GM18867 (cell line): ENCODE data around the gene ACSF2.
"Not testable (repeated sequence)": the region's sequence is repeated elsewhere in the genome, so short reads cannot be mapped to it uniquely, and the experiment has no call there.

ENCODE experiments used
- ATAC-seq: cut with Tn5 transposase; IDR thresholded peaks from one replicate; pipeline ENCODE4 v1.9.1; 2021; ENCODE audit warnings: mild to moderate bottlenecking, moderate library complexity; ENCODE audit not compliant: unreplicated experiment

Gene ACSF2

DNA sequence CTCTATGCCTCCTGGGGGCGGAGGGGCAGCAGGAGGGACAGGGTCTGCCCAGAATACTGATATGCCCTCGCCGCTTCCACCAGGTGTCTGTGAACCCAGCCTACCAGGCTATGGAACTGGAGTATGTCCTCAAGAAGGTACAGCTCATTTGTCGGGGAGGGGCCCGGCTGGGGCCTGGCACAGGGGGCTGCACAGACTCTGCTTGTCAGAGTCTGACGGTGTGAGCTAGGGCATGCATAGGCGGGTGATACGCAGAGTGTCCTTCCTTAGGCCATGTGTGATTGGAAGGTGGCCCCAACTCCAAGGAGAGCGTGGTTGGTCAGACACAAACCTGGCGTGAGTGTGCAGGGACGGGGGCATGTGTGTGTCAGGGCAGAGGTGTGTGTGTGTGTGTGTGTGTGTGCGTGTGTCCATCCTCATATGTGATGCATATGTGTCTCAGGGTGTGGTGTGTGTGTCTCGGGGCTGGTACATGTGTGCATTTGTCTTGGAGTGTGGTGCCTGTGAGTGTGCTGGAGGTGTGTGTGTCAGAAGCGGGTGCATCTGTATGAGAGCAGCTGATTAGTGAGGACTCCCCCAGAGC is 35.6 kb downstream of the ACSF2 start:
- ATAC-seq: no peak

DNA sequence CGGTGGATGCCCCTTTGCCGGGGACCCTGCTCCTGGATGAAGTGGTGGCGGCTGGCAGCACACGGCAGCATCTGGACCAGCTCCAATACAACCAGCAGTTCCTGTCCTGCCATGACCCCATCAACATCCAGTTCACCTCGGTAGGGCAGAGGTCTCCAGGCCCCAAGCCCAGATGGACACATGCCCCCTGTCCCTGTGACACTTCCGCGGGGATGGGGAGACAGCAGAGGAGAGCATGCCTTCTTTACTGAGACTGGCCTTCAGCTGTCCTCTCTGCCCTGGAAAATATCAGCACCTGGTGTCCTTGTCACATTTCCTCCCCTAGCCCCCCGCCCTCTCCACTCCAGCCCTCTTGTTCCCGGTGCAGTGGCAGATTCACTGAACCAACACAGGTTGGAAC is 36.4 kb downstream of the ACSF2 start:
- no peak for ATAC-seq

DNA sequence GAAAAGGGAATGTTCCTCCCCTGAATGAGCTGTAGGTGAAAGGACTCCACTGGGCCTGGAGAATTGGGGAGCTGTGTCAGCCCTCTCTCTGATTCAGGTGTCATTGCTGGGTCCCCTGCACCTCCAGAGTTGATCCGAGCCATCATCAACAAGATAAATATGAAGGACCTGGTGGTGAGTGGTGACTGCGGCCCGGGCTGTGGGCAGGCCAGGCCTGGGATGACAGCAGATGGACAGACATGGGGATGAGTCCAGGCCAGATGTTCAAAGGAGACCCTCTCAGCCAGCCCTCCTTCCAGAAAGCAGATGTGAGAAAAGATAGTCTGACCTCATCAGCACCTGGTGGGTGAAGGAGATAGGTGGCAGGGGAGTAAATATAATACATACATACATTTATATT is 38.1 kb downstream of the ACSF2 start:
- ATAC-seq: no peak

DNA sequence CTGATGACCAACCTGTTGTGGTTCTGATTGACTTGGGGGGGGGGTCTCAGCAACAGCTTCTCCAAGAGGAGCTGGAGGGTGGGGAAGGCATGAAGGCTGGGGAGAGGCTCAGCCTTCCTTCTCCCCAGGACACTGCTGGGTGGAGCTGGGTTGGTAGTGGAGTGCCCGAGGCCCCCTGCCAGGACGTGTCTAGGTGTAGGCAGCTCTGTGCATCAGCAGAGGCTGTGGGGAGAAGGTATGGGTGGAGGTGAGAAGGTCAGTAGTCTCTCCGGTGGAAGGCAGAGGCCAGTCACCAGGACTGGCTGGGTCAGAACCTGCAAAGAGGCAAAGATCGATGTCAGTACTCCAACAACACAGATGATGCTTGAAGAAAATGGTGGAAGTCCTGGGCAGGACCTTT is 38.7 kb downstream of the ACSF2 start:
- ATAC-seq: no peak

DNA sequence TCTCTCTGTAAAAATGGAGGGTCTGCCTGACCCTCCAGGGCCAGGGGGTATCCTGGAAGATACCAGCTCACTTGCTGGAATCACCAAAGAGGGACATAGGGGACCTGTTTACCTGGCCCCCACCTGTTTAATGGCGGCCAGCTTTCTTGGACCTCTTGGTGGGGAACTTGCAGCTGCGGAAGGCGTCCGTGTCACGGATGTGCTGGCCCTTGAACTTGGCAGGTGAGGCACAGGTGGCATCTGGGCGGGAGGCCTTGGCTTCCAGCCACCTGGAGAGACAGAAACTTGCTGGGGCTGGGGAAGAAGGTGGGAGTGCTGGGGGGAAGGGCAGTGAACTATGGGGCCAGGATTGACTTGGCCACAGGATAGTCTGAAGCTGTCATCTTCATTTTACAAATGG is 39.2 kb downstream of the ACSF2 start:
- no peak for ATAC-seq

DNA sequence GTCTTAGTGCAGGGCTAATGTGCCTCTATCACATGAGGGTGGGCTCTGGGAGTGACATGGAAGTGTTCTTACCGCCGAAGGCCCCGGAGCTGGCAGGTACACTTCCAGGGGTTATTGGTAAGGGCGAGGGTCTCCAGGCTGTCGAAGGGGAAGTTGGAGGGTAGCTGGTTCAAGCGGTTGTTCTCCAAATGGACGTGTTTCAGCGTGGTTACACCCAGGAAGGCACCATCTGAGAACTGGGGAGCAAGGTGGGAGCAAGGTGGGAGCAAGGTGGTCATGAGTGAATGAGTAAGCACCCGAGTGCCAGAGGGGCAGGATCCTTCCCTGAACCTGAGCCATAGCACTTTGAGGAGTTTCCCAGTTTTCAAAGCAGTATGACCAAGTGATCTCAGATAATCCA is 39.6 kb downstream of the ACSF2 start:
- no peak for ATAC-seq

DNA sequence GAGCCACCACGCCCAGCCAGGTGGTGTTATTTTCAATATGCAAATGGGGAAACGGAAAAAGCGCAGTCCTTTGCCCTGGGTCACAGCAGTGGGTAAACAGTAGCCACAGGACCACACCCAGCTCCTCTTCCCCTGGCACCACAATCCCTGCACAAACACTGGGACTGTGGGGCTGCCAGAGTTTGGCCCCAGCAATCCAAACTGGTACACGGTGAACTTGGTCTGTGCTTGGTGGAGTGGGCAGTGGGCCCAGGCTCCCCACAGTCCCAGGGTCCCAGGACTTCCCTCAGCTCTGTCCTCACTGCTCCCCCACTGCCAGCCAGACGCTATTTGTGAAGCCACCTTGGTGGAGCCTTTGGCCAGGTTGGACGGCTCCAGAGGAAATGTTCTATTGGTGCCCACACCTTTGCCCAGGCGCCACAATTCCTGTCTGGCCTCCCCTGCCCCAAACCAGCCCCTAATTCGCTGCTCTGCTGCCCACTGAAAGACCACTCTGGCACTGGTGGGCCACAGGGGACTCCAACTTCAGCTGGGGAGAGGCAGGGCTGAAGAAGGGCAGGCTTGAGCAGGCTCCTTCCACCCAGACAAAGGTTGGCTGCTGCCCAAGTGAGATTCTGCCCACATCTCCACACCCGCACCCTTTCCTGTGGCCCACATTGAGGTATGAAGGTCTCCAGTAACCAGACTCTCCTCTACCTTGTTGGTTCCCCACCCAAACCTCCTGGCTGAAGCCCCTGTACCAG is 40.5 kb downstream of the ACSF2 start:
- no peak for ATAC-seq

DNA sequence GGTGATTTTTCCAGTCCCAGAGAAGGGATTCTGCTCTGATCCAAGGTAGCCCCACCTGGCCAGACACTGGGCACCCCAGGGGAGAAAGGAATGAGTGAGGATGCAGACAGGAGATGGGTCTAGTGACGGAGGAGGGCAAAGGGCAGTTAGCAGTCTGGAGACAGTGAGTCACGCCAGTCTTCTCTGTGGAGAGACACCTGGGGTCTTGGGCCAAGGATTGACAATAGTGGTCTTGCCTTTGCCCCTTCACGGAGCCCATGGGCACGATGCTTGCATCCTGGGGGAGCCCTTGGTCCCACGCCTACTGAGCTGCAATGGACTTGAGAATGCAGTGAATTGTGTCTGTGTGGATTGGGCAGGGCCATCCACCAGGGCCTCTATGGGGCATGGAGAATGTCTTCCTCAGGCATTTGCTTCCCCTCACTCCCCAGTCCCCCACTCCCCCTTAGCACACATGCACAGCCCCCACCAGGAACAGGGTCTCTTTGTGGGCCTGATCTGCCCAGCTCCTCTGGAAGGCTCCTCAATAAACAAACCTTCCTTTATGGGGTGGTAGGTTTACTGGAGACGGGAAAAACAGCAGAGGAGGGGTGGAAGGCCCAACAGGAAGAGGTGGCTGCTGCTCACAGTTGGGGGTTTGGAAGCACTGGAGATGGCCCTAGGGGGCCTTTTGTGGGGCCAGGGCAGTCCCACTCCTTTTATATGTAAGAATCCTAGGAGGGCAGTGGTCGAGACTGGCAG is 41.3 kb downstream of the ACSF2 start:
- no peak for ATAC-seq

DNA sequence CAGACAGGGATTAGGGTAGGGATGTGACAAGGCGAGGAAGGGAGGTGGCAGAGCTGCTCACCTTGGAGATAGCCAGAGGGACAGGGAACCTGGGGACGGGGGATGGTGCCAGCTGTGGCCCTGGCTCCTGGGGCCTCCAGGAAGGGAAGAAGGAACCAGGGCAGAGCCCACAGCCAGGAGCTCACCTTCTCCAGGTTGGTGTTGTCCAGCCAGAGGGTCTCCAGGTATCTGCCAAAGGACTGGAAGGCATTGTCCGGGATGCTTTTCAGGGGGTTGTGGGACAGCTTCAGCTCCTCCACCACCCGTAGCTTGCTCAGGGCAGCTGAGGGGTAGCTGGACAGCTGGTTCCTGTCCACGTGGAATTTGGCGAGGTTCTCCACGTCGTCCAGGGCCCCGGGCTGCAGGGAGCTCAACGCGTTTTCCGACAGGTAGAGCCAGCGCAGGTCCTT is 41.9 kb downstream of the ACSF2 start:
- ATAC-seq: no peak

DNA sequence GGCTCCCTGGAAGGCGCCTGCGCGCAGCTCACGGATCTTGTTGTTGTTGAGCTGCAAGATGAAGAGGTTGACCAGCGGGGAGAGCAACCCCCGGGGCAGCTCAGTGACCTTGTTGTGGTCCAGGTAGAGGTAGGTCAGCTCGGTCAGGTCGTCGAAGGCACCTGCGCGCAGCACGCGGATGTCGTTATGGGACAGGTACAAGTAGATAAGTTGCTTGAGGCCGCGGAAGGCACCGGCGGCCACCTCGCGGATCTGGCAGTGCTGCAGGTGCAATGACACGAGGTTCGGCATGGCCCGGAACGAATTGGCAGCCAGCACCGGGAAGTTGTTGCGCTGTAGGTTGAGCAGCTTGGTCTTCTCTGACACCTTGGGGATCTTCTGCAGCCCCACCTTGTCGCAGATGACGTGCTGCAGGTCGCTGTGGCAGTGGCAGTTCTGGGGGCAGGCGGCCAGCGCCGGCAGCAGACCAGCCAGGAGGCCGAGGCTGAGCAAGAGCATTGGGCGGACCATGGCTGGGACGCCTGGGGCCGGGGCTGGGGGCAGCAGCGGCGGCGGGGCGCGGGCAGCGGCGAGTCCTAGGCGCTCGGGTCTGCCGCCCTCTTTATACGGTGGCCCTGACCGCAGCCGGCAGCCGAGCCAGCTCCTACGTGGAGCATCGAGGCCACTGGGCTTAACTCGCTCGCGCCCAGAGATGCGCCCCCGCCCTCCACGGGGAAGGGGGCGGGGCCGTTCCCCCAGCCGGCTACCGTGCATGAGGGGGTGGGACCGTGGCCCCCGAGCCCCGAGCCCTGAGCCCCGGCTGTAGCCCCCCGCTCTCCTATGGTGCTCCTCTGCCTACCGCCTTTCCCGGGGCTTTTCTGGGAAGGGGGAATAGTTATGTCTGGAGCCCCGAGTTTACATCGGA is 42.5 kb downstream of the ACSF2 start, which contains the start of gene CHAD:
Gene CHAD (minus strand): TSS at position 577 of the 904 bp plus-strand sequence. CDS start 67 bp downstream, at position 510.
- ATAC-seq: no peak

DNA sequence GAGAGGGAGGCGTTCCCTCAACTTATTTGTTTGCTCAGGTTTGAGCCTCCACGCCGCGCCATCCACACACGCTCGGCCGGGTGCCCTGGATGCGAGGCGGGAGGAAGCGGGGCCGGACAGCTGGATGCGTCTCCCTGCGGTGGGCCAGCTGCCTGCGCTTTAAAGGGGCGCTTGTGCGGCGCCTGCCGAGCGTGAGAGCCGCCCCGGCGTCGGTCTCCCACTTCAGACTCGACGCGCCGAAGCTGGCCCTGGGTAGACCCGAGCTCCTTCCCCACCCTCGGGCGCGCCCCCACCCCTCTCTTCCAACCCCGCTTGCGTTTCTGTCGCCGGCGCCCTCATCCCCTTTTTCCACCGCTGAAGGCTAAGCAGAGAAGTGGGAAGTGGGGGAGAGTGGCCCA is 43.2 kb downstream of the ACSF2 start:
- ATAC-seq: no peak

DNA sequence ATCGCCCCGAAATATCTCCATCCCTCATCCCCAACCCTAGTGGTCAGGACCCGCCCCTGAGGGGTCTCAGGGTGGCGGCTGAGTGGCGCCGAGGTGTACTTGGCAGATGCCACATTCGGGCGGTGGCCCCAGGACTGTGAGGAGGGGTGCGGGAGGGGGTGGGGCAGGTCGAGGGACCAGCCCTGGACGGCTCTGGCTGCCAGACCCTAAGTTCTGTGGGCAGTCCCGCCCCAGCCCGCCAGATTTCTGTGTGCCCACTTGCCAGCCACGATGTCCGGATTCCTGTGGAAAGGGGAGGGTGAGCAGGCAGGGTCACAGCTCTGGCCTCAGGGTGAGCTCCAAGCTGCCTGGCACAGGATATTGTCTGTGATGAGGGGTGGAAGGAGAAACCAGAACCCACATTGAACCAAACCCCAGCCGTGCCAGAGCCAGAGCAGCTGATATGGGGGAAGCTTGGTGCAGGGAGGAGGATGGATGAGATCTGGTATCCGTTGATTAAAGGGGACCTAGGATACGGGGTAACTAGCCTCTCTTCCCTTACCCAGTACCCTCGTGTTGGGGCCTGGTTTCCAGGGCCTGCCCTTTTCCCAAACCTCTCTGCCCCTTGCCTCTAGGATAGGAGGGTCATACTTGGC is 43.8 kb downstream of the ACSF2 start:
- ATAC-seq: no peak

DNA sequence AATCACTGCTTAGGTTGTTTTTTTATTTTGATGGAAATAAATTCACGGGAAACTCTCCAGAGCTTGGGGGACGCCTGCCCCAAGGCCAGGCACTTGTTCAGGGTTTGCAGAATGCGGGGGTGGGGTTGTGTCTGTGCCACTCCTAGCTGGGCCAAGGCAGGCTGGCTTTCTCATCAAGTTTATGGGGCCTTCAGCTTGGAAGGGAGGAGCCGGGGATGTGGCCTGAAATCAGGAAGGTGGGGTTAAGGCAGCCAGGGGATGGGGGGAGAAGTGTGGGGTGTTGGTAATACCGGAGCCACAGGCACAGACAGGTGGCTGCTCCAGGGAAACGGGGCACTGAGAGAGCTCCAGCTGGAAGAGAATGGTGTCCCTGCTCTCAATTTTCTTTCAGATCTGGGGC is 44.4 kb downstream of the ACSF2 start:
- ATAC-seq: no peak

DNA sequence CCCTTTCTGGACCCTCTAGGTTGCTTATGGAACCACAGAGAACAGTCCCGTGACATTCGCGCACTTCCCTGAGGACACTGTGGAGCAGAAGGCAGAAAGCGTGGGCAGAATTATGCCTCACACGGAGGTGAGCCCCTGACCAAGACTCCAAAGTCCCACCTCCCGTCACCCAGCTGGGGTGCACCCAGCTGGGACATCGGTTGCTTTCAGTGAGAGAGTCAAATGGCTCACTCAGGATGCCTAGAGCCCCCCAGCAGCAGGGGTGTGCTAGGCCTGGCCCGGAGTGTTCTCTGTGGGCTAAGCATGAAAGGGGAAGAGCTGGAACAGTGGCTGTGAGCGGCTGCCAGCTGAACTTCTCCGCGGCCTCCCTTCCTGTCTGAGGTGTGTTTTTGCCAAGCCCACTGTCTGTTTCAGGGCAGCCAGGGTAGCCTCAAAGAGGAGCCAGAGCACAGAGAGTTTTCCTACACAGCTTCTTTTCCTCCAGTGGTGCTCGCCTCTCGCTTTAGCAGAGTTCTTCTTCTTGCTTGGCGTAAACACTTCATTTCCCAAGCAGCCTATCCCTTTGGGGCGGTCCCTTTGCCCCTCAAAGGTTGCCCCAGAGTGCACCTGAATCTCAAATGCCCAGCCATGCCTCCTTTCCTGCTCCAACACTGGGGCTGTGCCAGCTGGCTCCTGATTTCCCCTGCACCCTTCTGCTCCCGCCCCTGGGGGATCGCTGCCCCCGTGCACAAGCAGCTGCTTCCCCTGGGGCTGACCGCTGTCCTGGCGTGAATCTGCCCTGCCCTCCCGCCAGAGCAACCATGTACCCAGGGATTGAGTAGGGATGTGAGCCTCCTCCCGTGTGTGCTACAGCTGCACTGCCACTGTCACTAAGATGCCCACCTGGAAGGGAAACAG is 45.2 kb downstream of the ACSF2 start:
- no peak for ATAC-seq

DNA sequence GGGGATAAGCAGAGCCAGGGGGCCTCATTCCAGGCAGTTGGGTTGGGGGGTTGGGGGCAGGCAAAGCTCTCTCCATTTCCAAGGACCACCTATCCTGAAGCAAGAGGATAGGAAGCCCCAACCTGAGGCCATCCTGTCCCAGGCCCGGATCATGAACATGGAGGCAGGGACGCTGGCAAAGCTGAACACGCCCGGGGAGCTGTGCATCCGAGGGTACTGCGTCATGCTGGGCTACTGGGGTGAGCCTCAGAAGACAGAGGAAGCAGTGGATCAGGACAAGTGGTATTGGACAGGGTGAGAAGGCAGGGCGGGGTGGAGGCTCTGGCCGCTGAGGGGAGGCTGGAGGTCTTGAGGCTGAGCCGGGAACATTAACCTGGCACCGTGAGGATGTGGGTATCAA is 46.3 kb downstream of the ACSF2 start:
- no peak for ATAC-seq

DNA sequence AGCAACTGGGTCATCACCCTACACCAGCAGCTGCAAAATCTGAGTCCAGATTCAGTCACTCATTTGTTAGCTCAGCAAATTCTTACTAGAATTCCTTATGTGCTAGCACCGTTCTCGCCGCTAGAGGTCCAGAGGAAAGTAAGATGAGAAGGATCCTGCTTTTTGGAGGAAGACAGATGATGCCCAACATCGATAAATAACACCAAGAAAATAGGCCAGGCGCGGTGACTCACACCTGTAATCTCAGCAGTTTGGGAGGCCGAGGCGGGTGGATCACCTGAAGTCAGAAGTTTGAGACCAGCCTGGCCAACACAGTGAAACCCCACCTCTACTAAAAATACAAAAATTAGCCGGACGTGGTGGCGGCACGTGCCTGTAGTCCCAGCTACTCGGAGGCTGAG is 46.7 kb downstream of the ACSF2 start:
- not testable (repeated sequence) for ATAC-seq

DNA sequence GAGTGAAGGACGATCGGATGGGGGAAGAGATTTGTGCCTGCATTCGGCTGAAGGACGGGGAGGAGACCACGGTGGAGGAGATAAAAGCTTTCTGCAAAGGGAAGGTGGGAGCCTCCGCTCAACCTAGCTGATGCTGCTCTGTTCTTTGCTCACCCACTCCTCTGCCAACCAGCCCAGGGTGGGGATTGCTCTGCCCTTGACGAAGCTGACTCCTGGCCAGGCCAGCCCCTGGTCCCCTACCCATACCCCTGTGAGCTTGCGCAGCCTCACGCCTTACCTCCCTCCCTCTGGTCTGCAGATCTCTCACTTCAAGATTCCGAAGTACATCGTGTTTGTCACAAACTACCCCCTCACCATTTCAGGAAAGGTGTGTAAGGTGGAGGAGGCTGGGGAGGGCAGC is 47.9 kb downstream of the ACSF2 start:
- no peak for ATAC-seq

DNA sequence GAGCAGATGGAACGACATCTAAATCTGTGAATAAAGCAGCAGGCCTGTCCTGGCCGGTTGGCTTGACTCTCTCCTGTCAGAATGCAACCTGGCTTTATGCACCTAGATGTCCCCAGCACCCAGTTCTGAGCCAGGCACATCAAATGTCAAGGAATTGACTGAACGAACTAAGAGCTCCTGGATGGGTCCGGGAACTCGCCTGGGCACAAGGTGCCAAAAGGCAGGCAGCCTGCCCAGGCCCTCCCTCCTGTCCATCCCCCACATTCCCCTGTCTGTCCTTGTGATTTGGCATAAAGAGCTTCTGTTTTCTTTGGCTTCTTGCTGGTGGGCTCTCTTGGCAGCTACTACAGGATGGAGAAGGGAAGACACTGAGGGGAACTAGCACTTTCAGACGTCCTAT is 48.5 kb downstream of the ACSF2 start:
- no peak for ATAC-seq

DNA sequence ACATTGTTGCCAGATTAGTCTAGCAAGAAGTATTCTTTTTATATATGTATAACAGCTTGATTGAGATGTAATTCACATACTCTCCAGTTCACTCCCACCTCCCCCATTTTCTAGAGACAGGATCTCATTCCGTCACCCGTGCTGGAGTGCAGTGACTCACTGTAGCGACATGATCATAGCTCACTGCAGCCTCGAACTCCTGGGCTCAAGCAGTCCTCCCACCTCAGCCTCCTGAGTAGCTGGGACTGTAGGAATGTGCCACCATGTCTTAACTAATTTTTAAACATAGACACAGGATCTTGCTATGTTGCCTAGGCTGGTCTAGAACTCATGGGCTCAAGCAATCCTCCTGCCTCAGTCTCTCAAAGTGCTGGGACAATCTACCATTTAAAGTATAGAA is 49.3 kb downstream of the ACSF2 start:
- ATAC-seq: no peak
